OCI-LY7 (cell line): ENCODE data around the gene GPANK1. TPM values are rescaled to one million over a fixed set of nuclear protein-coding genes. Genes with fewer than 3 reads are reported as not detected.

Experiments used
- BruUV-seq: library from RNA; stranded (reverse); fragments of 400-500 nt; replicated peaks from 2 replicates; lab custom pipeline; 2021; lab: Mats Ljungman, UMichigan
- CTCF ChIA-PET: fragments of 300-600 bp; sonication (Branson Sonifier 250); formaldehyde crosslinking; loops from one replicate; lab custom pipeline; 2022; ENCODE audit warnings: antibody characterized with exemption; ENCODE audit not compliant: unreplicated experiment; lab: Charles Lee
- POLR2A ChIA-PET: fragments of 300-600 bp; sonication (Branson Sonifier 250); formaldehyde crosslinking; loops from one replicate; lab custom pipeline; 2022; ENCODE audit warnings: antibody characterized with exemption; lab: Charles Lee
- DNase-seq: peaks from one replicate; pipeline ENCODE4 v3.0.0-alpha.2; 2015; ENCODE audit warnings: low spot score
- H2AFZ ChIP-seq: fragments of 200-600 bp; sonication (generic), shearing (Covaris generic); 2 replicates; pipeline ENCODE4 v1.6.1; 2014; ENCODE audit warnings: mild to moderate bottlenecking, antibody characterized with exemption, low read length, moderate library complexity
- H3K27ac ChIP-seq: fragments of 200-600 bp; sonication (generic); 2 replicates; pipeline ENCODE4 v1.5.1; 2014; ENCODE audit warnings: mixed run types, low read depth, mild to moderate bottlenecking, moderate library complexity, low read length, inconsistent platforms; ENCODE audit not compliant: poor library complexity, severe bottlenecking
- H3K36me3 ChIP-seq: fragments of 200-600 bp; sonication (generic); 2 replicates; pipeline ENCODE4 v1.6.1; 2014; ENCODE audit warnings: mild to moderate bottlenecking, antibody characterized with exemption, low read length, moderate library complexity, mixed read lengths; ENCODE audit not compliant: insufficient read depth
- H3K4me1 ChIP-seq: fragments of 200-600 bp; sonication (generic); 2 replicates; pipeline ENCODE4 v1.5.1; 2014; ENCODE audit warnings: mild to moderate bottlenecking, low read length; ENCODE audit not compliant: insufficient read depth, poor library complexity, severe bottlenecking
- H3K4me2 ChIP-seq: fragments of 200-600 bp; sonication (generic); 2 replicates; pipeline ENCODE4 v1.6.1; 2014; ENCODE audit warnings: mild to moderate bottlenecking, low read length
- H3K4me3 ChIP-seq: fragments of 200-600 bp; sonication (generic); 2 replicates; pipeline ENCODE4 v1.5.1; 2014; ENCODE audit warnings: mild to moderate bottlenecking, low read depth, low read length; ENCODE audit not compliant: poor library complexity, severe bottlenecking
- H3K79me2 ChIP-seq: fragments of 200-600 bp; sonication (generic); 2 replicates; pipeline ENCODE4 v1.6.1; 2016; ENCODE audit warnings: low read depth, mild to moderate bottlenecking, low read length, moderate library complexity, mixed read lengths; ENCODE audit not compliant: insufficient read depth
- H3K9me2 ChIP-seq: fragments of 200-600 bp; sonication (generic); 2 replicates; pipeline ENCODE4 v1.6.1; 2016; ENCODE audit warnings: mild to moderate bottlenecking, low read length, mixed read lengths; ENCODE audit not compliant: insufficient read depth
- H3K9me3 ChIP-seq: fragments of 200-600 bp; sonication (generic); 2 replicates; pipeline ENCODE4 v1.6.1; 2014; ENCODE audit warnings: mild to moderate bottlenecking, mixed run types, low read length, mixed read lengths
- H4K20me1 ChIP-seq: fragments of 200-600 bp; sonication (generic); 2 replicates; pipeline ENCODE4 v1.6.1; 2014; ENCODE audit warnings: mild to moderate bottlenecking, antibody characterized with exemption, low read length, moderate library complexity, mixed read lengths; ENCODE audit not compliant: insufficient read depth
- EZH2phosphoT487 ChIP-seq: fragments of 200-600 bp; sonication (generic); IDR thresholded peaks from 2 replicates; pipeline ENCODE4 v1.6.1; 2018; ENCODE audit warnings: low read depth, borderline replicate concordance, mild to moderate bottlenecking, mixed run types, antibody characterized with exemption, low read length, moderate library complexity, mixed read lengths
- intact Hi-C: fragments of 100-400 bp; cut with micrococcal nuclease; formaldehyde crosslinking; loops from one replicate; pipeline ENCODE4 v1.10.0; 2022; ENCODE audit not compliant: unreplicated experiment
- total RNA-seq, 2 experiments: library from RNA; depleted of rRNA in 1 of 2; stranded (reverse); fragments of >200 nt in 1 of 2; shearing (Covaris generic) in 1 of 2; gene quantifications; 2 replicates each; pipeline ENCODE4 v1.2.3, GENCODE V29; 2014 to 2022
- TF ChIP-seq, protein P1 (sequence below): fragments of 200-600 bp; sonication (generic); conservative IDR thresholded peaks from 2 replicates; pipeline ENCODE4 v1.5.1; 2014; ENCODE audit warnings: mild to moderate bottlenecking, antibody characterized with exemption, low read length, moderate library complexity, mixed read lengths

The GPANK1 gene
- total RNA-seq, 2 experiments from 2014 or later, result 34.3 to 40.7 TPM

GRCh38 chr6:31680226-31681134, 15.7 kb upstream of the GPANK1 start, which contains the start of gene LY6G5C:
Gene LY6G5C, minus strand, starts transcription at chr6:31681067. Its CDS starts 694 bp downstream, at chr6:31680373.
- Histone ChIP-seq H2AFZ (peak within 1 kb of the TSS; percentile 33; the same call in 1 of the 2 replicates), H3K9me2 (no peaks in the 10 kb centered on the region), H3K4me3 (peak within 1 kb of the TSS; percentile 18), H3K36me3 (no peaks in the 10 kb centered on the region), H3K9me3 (no peaks in the 10 kb centered on the region), H3K27ac (no peak within 1 kb of the TSS), H3K4me1 (peaks cover 30% of the 10 kb centered on the region), H4K20me1 (no peaks in the 10 kb centered on the region), H3K79me2 (no peaks in the 10 kb centered on the region), H3K4me2 (peak within 1 kb of the TSS; percentile 56)
- ChIA-PET CTCF (no interaction called here), POLR2A (interaction anchor here (1.0 kb wide), 1 partner anchor 58 kb away, joined by 3 read pairs; no protein-coding TSS in a partner anchor)
- TF ChIP-seq EZH2phosphoT487, result no peak
- TF ChIP-seq, protein P1, sequence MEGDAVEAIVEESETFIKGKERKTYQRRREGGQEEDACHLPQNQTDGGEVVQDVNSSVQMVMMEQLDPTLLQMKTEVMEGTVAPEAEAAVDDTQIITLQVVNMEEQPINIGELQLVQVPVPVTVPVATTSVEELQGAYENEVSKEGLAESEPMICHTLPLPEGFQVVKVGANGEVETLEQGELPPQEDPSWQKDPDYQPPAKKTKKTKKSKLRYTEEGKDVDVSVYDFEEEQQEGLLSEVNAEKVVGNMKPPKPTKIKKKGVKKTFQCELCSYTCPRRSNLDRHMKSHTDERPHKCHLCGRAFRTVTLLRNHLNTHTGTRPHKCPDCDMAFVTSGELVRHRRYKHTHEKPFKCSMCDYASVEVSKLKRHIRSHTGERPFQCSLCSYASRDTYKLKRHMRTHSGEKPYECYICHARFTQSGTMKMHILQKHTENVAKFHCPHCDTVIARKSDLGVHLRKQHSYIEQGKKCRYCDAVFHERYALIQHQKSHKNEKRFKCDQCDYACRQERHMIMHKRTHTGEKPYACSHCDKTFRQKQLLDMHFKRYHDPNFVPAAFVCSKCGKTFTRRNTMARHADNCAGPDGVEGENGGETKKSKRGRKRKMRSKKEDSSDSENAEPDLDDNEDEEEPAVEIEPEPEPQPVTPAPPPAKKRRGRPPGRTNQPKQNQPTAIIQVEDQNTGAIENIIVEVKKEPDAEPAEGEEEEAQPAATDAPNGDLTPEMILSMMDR, result peak; percentile 70
- intact Hi-C loops, result loop anchor here (1.0 to 10.0 kb wide), 7 partner anchors 46 to 456 kb away; partner anchors contain the start of gene EHMT2
- no TSS peak for BruUV-seq
- DNase-seq, result peak; percentile 74

GRCh38 chr6:31677955-31678354, 13.2 kb upstream of the GPANK1 start:
- ChIA-PET CTCF (interaction anchor here (0.6 kb wide), 1 partner anchor 61 kb away, joined by 3 read pairs; no protein-coding TSS in a partner anchor), POLR2A (interaction anchor here (0.5 kb wide), 1 partner anchor 294 kb away, joined by 3 read pairs; the partner anchor contains the start of gene DXO)
- H3K4me3 ChIP-seq, result no peak overlapping the region
- no peaks in the 10 kb centered on the region for H3K9me3 ChIP-seq
- no peaks in the 10 kb centered on the region for H4K20me1 ChIP-seq
- no peaks in the 10 kb centered on the region for H3K79me2 ChIP-seq
- DNase-seq, result no peak
- H3K4me1 ChIP-seq, result peaks cover 30% of the 10 kb centered on the region
- H2AFZ ChIP-seq, result no peak overlapping the region
- intact Hi-C loops, result no loop called here
- BruUV-seq, result no TSS peak
- no peak overlapping the region for H3K4me2 ChIP-seq
- TF ChIP-seq, protein P1, result no peak
- TF ChIP-seq EZH2phosphoT487, result no peak
- H3K36me3 ChIP-seq, result peaks cover 16% of the 10 kb centered on the region; the same call in 1 of the 2 replicates
- no peaks in the 10 kb centered on the region for H3K9me2 ChIP-seq
- H3K27ac ChIP-seq, result no peak overlapping the region
